WERI-Rb-1 (cell line): ENCODE measurements around the gene ART1.

ENCODE experiments used
- DNase-seq: peaks from one replicate; pipeline ENCODE4 v3.0.0-alpha.2; 2020
- H3K27ac ChIP-seq: fragments of 250-450 bp; sonication (Bioruptor Pico); 2 replicates; pipeline ENCODE4 v1.5.1; 2020; ENCODE audit warnings: mild to moderate bottlenecking, moderate library complexity
- H3K27me3 ChIP-seq: fragments of 250-450 bp; sonication (Bioruptor Pico); 2 replicates; pipeline ENCODE4 v1.5.1; 2021; ENCODE audit warnings: mild to moderate bottlenecking, low read depth, moderate library complexity; ENCODE audit not compliant: insufficient read depth, severe bottlenecking
- H3K36me3 ChIP-seq: fragments of 250-450 bp; sonication (Bioruptor Pico); 2 replicates; pipeline ENCODE4 v1.5.1; 2020; ENCODE audit warnings: mild to moderate bottlenecking, moderate library complexity
- H3K4me3 ChIP-seq: 2 replicates; pipeline ENCODE4 v1.5.1; 2011; ENCODE audit warnings: low read depth, mild to moderate bottlenecking, control low read depth, low read length
- H3K9me3 ChIP-seq: fragments of 250-450 bp; sonication (Bioruptor Pico); 2 replicates; pipeline ENCODE4 v1.5.1; 2021; ENCODE audit warnings: mild to moderate bottlenecking, moderate library complexity; ENCODE audit not compliant: severe bottlenecking
- TF ChIP-seq, protein P1 (sequence below): IDR thresholded peaks from 2 replicates; pipeline ENCODE4 v1.5.1; 2011; ENCODE audit warnings: low read depth, mild to moderate bottlenecking, control low read depth, inconsistent platforms, low read length

Gene ART1

DNA sequence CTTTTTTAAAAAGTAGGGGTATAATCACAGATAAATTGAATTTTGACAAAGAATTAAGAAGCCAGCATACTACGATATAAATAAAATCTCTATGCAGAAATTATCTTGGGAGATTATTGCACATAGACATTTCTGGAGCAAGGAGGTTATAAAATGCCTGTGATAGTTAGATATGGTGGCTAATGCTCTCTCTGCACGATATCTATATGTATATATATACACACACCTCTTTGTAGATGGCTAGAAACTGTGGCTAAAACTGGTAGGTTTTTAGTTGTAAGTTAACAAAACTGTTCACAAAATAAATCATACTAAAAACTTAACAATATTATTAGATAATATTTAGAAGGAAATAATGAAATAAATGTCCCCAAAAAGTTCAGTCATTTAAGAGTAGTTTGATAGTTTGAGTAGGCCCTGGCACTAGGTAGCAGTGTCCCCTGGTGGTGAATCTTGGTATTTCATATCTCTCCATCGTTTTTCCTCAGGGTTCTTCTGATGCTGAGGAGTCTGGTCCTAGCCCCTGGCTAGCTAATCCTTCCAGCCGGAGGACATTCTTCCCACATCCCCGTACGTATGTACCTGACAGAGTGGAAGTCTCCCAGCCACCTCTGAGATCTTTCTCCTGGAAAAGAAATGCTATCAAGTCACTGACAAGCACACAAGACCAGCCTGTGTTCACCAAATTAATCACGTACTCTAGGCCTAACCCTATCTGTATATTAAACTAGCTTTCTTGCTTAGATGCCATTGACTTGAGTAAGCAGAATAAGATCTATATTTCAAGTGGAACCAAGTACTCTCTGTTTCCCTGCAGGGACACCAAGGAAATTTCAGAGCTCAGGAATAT, 35.3 kb upstream of the ART1 start:
- no peak overlapping the region for H3K27ac ChIP-seq
- peak; percentile 34 for DNase-seq
- H3K27me3 ChIP-seq = no peaks in the 10 kb centered on the region
- H3K36me3 ChIP-seq = no peaks in the 10 kb centered on the region
- peaks cover 3% of the 10 kb centered on the region for H3K9me3 ChIP-seq
- H3K4me3 ChIP-seq = no peak overlapping the region
- TF ChIP-seq, protein P1, sequence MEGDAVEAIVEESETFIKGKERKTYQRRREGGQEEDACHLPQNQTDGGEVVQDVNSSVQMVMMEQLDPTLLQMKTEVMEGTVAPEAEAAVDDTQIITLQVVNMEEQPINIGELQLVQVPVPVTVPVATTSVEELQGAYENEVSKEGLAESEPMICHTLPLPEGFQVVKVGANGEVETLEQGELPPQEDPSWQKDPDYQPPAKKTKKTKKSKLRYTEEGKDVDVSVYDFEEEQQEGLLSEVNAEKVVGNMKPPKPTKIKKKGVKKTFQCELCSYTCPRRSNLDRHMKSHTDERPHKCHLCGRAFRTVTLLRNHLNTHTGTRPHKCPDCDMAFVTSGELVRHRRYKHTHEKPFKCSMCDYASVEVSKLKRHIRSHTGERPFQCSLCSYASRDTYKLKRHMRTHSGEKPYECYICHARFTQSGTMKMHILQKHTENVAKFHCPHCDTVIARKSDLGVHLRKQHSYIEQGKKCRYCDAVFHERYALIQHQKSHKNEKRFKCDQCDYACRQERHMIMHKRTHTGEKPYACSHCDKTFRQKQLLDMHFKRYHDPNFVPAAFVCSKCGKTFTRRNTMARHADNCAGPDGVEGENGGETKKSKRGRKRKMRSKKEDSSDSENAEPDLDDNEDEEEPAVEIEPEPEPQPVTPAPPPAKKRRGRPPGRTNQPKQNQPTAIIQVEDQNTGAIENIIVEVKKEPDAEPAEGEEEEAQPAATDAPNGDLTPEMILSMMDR = peak; percentile 77

DNA sequence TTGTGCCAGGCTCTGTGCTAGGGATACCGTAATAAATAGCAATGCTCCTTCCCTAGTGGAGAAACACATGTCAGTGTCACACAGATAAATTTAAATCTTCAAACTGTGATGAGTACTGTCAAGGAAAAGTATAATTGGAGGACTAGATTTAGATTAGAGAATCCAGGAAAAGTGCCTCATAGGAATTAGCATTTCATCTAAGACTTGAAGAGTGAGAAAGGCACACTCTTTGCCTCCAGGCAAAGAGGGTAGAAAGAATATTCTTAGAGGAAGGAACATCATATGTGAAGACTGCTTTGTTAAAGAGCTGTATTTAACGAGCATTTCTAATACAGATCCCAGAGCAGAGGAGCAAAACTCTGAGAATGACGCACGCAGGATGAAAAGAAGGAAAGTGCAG, 34.1 kb upstream of the ART1 start:
- no peak for DNase-seq
- TF ChIP-seq, protein P1 = no peak

DNA sequence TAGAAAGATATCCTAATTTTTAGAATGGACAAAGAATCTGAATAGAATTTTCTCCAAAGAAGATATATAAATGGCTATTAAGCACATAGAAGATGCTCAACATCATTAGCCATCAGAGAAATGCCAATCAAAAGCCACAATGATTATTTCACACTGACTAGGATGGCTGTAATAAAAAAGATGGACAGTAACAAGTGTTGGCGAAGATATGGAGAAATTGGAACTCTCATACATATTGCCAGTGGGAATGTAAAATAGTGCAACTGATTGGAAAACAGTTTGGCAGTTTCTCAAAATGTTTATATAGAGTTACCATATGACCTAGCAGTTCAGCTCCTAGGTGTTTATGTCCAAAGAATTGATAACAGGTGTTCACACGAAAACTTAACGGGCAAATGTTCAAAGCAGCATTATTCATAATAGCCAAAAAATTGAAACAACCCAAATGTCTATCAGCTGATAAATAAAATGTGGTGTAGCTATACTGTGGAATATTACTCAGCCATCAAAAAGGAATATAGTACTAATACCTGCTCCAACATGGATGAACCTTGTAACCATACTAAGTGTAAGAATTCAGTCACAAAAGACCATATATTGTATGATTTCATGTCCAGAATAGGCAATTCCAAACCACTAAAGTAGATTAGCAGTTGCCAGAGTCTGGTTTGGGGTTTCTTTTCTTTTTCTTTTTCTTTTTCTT, 32.8 kb upstream of the ART1 start:
- Histone ChIP-seq H3K9me3 (peaks cover 3% of the 10 kb centered on the region), H3K27ac (no peak overlapping the region), H3K27me3 (no peaks in the 10 kb centered on the region), H3K4me3 (no peak overlapping the region), H3K36me3 (no peaks in the 10 kb centered on the region)
- no peak for DNase-seq
- TF ChIP-seq, protein P1 = no peak

More for the DNA sequence above, 34.1 kb upstream of the ART1 start:
- no peaks in the 10 kb centered on the region for H3K36me3 ChIP-seq
- H3K9me3 ChIP-seq = peaks cover 3% of the 10 kb centered on the region
- no peaks in the 10 kb centered on the region for H3K27me3 ChIP-seq
- H3K4me3 ChIP-seq = no peak overlapping the region
- H3K27ac ChIP-seq = no peak overlapping the region

DNA sequence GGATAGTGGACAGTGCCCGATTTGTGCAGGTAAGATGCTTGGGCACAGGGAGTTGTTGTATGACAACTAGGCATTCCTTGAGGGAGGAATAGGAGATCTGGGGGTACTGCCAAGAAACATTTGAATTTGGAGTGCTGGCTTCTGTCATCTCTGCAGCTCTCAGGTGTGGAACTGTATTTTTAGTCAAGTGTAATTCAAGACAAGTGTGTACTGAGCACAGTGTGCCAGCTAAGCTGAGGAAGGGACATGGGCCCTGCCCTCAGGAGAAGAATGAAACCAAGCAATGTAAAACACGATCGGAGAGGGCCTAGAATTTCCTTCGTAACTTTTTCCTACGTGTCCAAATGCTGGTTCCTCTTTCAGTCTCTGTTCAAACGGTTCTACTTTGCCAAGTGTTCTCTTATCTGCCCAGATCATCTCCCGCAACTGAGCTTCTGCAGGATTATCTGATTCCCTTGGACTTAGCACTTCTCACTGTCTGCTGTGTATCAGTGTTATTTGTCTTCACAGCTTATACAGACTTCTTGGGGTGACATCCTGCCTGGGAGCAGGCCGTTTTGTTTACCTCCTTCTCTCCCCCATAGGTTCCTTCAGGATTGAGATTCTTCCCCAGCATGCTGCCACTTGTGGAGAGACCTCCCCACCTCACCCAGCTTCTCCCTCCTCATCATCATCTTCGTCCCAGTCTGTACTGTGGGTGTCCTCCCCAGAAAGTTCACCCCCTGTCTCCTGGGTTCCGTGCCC, 30.8 kb upstream of the ART1 start:
- peak; percentile 47 for DNase-seq
- Histone ChIP-seq H3K4me3 (no peak overlapping the region), H3K9me3 (peaks cover 3% of the 10 kb centered on the region), H3K27ac (peak overlapping the region; percentile 47), H3K27me3 (no peaks in the 10 kb centered on the region), H3K36me3 (no peaks in the 10 kb centered on the region)
- TF ChIP-seq, protein P1 = no peak

DNA sequence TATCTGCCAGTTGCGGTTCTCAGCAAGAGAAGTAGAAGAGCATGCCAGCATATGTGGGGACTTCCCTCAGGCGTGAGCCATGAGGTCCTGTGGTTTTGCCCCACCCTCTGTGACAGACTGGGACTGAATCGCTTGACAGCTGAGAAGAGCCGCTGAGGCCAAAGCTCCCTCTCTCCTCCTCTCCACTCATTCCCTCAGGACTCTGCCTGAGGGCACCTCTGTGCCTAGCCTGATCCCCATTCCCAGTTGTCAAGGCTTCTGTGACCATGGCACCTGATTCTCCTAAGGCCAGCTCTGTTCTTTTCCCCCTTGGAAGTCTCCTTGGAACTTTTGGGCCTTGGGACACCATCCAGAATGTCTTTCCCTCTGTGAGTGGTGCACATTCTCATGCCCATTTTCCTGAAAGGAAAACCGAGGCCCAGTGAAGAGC, 30.2 kb upstream of the ART1 start:
- Histone ChIP-seq H3K9me3 (peaks cover 3% of the 10 kb centered on the region), H3K36me3 (no peaks in the 10 kb centered on the region), H3K27me3 (no peaks in the 10 kb centered on the region), H3K4me3 (no peak overlapping the region), H3K27ac (peak overlapping the region; percentile 47)
- TF ChIP-seq, protein P1 = no peak
- DNase-seq = peak; percentile 42
